Neural progenitor cell (in vitro differentiated cells): Measurements from ENCODE around the gene CCSER1. TPM values are rescaled to one million over a fixed set of nuclear protein-coding genes. Genes with fewer than 3 reads are reported as not detected.

Experiments used
- DNase-seq: peaks from one replicate; pipeline ENCODE4 v3.0.0-alpha.2; 2016; ENCODE audit warnings: low spot score
- H2AFZ ChIP-seq: fragments of 200-600 bp; sonication (generic); replicated peaks from 2 replicates; pipeline ENCODE4 v1.6.1; 2016; ENCODE audit warnings: antibody characterized with exemption
- H3F3A ChIP-seq: fragments of 200-600 bp; sonication (generic); 2 replicates; pipeline ENCODE4 v1.6.1; 2016; ENCODE audit warnings: antibody characterized with exemption, low read depth
- H3K27ac ChIP-seq: fragments of 200-600 bp; sonication (generic); 2 replicates; pipeline ENCODE4 v1.5.1; 2016; ENCODE audit warnings: mild to moderate bottlenecking
- H3K27me3 ChIP-seq: fragments of 200-600 bp; sonication (generic); 2 replicates; pipeline ENCODE4 v1.6.1; 2016; ENCODE audit warnings: mild to moderate bottlenecking, moderate library complexity
- H3K36me3 ChIP-seq: fragments of 200-600 bp; sonication (generic); 2 replicates; pipeline ENCODE4 v1.5.1; 2016
- H3K4me1 ChIP-seq: fragments of 200-600 bp; sonication (generic); 2 replicates; pipeline ENCODE4 v1.6.1; 2016; ENCODE audit warnings: mixed run types
- H3K4me2 ChIP-seq: fragments of 200-600 bp; sonication (generic); 2 replicates; pipeline ENCODE4 v1.6.1; 2016
- H3K4me3 ChIP-seq: fragments of 200-600 bp; sonication (generic); 2 replicates; pipeline ENCODE4 v1.5.1; 2016
- H3K79me2 ChIP-seq: fragments of 200-600 bp; sonication (generic); 2 replicates; pipeline ENCODE4 v1.6.1; 2016; ENCODE audit warnings: low read depth
- H3K9ac ChIP-seq: fragments of 200-600 bp; sonication (generic); 2 replicates; pipeline ENCODE4 v1.6.1; 2016
- H3K9me3 ChIP-seq: fragments of 200-600 bp; sonication (generic); 2 replicates; pipeline ENCODE4 v1.5.1; 2016; ENCODE audit warnings: low read depth
- H4K20me1 ChIP-seq: fragments of 200-600 bp; sonication (generic); 2 replicates; pipeline ENCODE4 v1.6.1; 2016; ENCODE audit warnings: low read depth
- H3K27ac Mint-ChIP-seq: 3 replicates; pipeline ENCODE4 v1.8.0; 2021; ENCODE audit warnings: mixed read lengths
- H3K27me3 Mint-ChIP-seq: 2 replicates; pipeline ENCODE4 v1.8.0; 2022; ENCODE audit warnings: low read depth, mild to moderate bottlenecking, inconsistent platforms, moderate library complexity, mixed read lengths; ENCODE audit not compliant: insufficient read depth
- H3K36me3 Mint-ChIP-seq: 3 replicates; pipeline ENCODE4 v1.8.0; 2021; ENCODE audit warnings: mixed read lengths
- H3K4me1 Mint-ChIP-seq: 3 replicates; pipeline ENCODE4 v1.8.0; 2021; ENCODE audit warnings: mixed read lengths
- H3K4me3 Mint-ChIP-seq: 3 replicates; pipeline ENCODE4 v1.8.0; 2021; ENCODE audit warnings: mild to moderate bottlenecking, moderate library complexity, mixed read lengths
- H3K9me3 Mint-ChIP-seq: 3 replicates; pipeline ENCODE4 v1.8.0; 2020; ENCODE audit warnings: mixed read lengths
- EZH2 ChIP-seq: fragments of 200-600 bp; sonication (generic); IDR thresholded peaks from 2 replicates; pipeline ENCODE4 v1.6.1; 2017; ENCODE audit warnings: antibody characterized with exemption, mild to moderate bottlenecking, moderate library complexity
- EZH2phosphoT487 ChIP-seq: fragments of 200-600 bp; sonication (generic); IDR thresholded peaks from 2 replicates; pipeline ENCODE4 v1.6.1; 2017; ENCODE audit warnings: antibody characterized with exemption
- total RNA-seq: library from RNA; depleted of rRNA; stranded (reverse); fragments of >200 nt; gene quantifications from 2 replicates; pipeline ENCODE4 v1.2.3, GENCODE V29; 2015; ENCODE audit warnings: low replicate concordance
- TF ChIP-seq, protein P1 (sequence below): fragments of 200-600 bp; sonication (generic); IDR thresholded peaks from 2 replicates; pipeline ENCODE4 v1.5.1; 2017; ENCODE audit warnings: antibody characterized with exemption, mild to moderate bottlenecking

CCSER1 gene
- total RNA-seq, 1 donor from 2014 or later: 0.77 TPM

DNA sequence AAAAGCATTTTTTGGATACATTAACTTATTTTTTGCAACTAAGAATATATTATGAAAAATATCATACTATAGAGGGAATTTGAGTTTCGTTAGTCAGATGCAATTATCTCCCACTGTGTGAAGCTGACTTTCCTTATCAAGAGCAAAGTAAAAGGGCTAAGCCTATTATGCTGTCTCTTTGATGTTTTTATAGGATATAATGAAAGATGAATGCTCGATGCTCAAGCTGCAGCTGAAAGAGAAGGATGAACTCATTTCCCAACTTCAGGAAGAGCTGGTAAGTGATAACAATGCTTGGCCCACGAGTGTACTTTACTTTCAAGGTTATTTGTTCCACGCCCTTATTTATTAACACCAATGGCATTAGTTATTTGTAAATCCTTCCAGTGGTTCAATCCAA lies 688.4 kb downstream of the CCSER1 start:
- H3K36me3 ChIP-seq: no peaks in the 10 kb centered on the region
- H3K9me3 ChIP-seq: no peaks in the 10 kb centered on the region
- H3K4me3 ChIP-seq: no peak overlapping the region
- H4K20me1 ChIP-seq: no peaks in the 10 kb centered on the region
- Mint-ChIP-seq H3K9me3 (peaks cover 13% of the 10 kb centered on the region), H3K27me3 (no peaks in the 10 kb centered on the region), H3K27ac (no peak overlapping the region), H3K4me3 (no peak overlapping the region), H3K4me1 (peaks cover 2% of the 10 kb centered on the region), H3K36me3 (no peaks in the 10 kb centered on the region)
- H3K27ac ChIP-seq: no peak overlapping the region
- no peak overlapping the region for H2AFZ ChIP-seq
- H3K4me1 ChIP-seq: no peaks in the 10 kb centered on the region
- no peak overlapping the region for H3K4me2 ChIP-seq
- H3K27me3 ChIP-seq: no peaks in the 10 kb centered on the region
- no peaks in the 10 kb centered on the region for H3F3A ChIP-seq
- TF ChIP-seq EZH2phosphoT487 (no peak), EZH2 (no peak)
- TF ChIP-seq, protein P1, sequence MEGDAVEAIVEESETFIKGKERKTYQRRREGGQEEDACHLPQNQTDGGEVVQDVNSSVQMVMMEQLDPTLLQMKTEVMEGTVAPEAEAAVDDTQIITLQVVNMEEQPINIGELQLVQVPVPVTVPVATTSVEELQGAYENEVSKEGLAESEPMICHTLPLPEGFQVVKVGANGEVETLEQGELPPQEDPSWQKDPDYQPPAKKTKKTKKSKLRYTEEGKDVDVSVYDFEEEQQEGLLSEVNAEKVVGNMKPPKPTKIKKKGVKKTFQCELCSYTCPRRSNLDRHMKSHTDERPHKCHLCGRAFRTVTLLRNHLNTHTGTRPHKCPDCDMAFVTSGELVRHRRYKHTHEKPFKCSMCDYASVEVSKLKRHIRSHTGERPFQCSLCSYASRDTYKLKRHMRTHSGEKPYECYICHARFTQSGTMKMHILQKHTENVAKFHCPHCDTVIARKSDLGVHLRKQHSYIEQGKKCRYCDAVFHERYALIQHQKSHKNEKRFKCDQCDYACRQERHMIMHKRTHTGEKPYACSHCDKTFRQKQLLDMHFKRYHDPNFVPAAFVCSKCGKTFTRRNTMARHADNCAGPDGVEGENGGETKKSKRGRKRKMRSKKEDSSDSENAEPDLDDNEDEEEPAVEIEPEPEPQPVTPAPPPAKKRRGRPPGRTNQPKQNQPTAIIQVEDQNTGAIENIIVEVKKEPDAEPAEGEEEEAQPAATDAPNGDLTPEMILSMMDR: no peak
- no peaks in the 10 kb centered on the region for H3K79me2 ChIP-seq
- DNase-seq: no peak
- no peak overlapping the region for H3K9ac ChIP-seq

- Histone ChIP-seq H3K9ac (no peak overlapping the region), H3K4me3 (no peak overlapping the region), H3K4me1 (no peaks in the 10 kb centered on the region), H3F3A (no peaks in the 10 kb centered on the region), H3K9me3 (no peaks in the 10 kb centered on the region), H3K79me2 (no peaks in the 10 kb centered on the region), H3K36me3 (no peaks in the 10 kb centered on the region), H2AFZ (no peak overlapping the region), H3K27me3 (no peaks in the 10 kb centered on the region), H3K4me2 (no peak overlapping the region), H3K27ac (no peak overlapping the region), H4K20me1 (no peaks in the 10 kb centered on the region)
- no peak overlapping the region for H3K4me3 Mint-ChIP-seq
- H3K9me3 Mint-ChIP-seq: peaks cover 13% of the 10 kb centered on the region
- H3K27ac Mint-ChIP-seq: no peak overlapping the region
- H3K27me3 Mint-ChIP-seq: no peaks in the 10 kb centered on the region
- peaks cover 2% of the 10 kb centered on the region for H3K4me1 Mint-ChIP-seq
- TF ChIP-seq, protein P1: no peak
- no peak for TF ChIP-seq EZH2phosphoT487
- TF ChIP-seq EZH2: no peak
- no peaks in the 10 kb centered on the region for H3K36me3 Mint-ChIP-seq
- DNase-seq: no peak
These were observed 689.6 kb downstream of the CCSER1 start for GRCh38 chr4:90816754-90817153.

- Histone ChIP-seq H3K27ac (no peak overlapping the region), H3K79me2 (no peaks in the 10 kb centered on the region), H4K20me1 (no peaks in the 10 kb centered on the region), H3K4me1 (no peaks in the 10 kb centered on the region), H3K4me3 (no peak overlapping the region), H3K4me2 (no peak overlapping the region), H3K9ac (no peak overlapping the region), H3K9me3 (no peaks in the 10 kb centered on the region), H3F3A (no peaks in the 10 kb centered on the region), H2AFZ (no peak overlapping the region), H3K27me3 (no peaks in the 10 kb centered on the region), H3K36me3 (no peaks in the 10 kb centered on the region)
- Mint-ChIP-seq H3K4me3 (no peak overlapping the region), H3K9me3 (no peaks in the 10 kb centered on the region), H3K27ac (no peak overlapping the region), H3K4me1 (no peaks in the 10 kb centered on the region), H3K36me3 (no peaks in the 10 kb centered on the region), H3K27me3 (peaks cover 2% of the 10 kb centered on the region)
- DNase-seq: no peak
- TF ChIP-seq EZH2 (no peak), EZH2phosphoT487 (no peak)
- TF ChIP-seq, protein P1: no peak
These were observed 697.3 kb downstream of the CCSER1 start for GRCh38 chr4:90824266-90825150.
